HG03432 (cell line): ENCODE results near the gene BTBD9.
A peak's percentile ranks its signal among the peaks of the same experiment; 100 is the strongest.

Experiments
- ATAC-seq: cut with Tn5 transposase; IDR thresholded peaks from one replicate; pipeline ENCODE4 v1.9.1; 2021; ENCODE audit warnings: mild to moderate bottlenecking, moderate library complexity; ENCODE audit not compliant: unreplicated experiment

Gene BTBD9

DNA sequence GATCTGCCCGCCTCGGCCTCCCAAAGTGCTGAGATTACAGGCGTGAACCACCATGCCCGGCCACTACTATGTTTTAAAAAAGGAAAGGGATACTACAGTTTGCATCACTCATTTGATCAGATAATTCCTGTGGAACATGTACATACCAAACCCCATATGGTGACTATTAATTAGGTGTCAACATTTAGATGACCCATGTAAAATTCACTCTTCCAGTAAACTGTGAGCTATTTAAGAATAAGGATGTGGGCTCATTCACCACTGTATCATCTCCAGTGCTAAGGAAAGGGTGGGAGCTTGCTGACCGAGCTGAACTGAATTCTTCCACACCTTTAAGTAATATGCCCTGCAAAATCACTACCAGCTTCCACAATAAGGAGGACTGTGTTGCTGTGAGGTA lies 127.5 kb downstream of the BTBD9 start:
- no peak for ATAC-seq

DNA sequence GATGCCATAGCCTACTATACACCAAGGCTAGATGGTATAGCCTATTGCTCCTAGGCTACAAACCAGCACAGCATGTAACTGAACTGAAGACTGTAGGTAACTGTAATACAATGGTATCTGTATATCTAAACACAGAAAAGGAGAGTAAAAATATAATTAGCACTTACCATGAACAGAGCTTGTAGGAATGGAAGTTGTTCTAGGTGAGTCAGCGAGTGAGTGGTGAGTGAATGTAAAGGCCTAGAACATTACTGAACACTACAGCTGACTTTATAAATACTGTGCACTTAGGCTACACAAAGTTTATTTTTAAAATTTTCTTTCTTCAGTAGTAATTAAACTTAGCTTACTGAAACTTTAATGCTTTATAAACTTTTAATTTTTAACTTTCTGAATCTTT lies 129.5 kb downstream of the BTBD9 start:
- ATAC-seq = no peak

DNA sequence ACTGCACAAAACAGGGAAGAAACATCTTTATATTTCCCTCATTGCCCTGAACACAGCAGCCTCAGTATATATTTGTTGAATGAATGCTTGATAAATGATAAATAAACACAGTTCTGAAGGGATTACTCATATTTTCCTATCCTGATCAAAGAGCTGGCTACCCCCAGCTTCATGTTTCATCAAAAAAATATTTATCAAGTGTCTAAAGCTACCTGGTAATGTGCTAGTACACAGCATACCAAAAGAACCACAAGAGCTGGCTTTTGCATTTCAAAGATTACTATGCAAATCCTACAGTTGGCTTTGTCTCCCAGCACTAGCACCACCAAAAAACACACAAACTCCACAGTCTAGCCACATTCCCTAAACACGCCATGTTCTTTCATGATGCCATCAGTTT lies 130.0 kb downstream of the BTBD9 start:
- ATAC-seq = no peak

- no peak for ATAC-seq
These were observed 130.8 kb downstream of the BTBD9 start for GRCh38 chr6:38508894-38509293.

DNA sequence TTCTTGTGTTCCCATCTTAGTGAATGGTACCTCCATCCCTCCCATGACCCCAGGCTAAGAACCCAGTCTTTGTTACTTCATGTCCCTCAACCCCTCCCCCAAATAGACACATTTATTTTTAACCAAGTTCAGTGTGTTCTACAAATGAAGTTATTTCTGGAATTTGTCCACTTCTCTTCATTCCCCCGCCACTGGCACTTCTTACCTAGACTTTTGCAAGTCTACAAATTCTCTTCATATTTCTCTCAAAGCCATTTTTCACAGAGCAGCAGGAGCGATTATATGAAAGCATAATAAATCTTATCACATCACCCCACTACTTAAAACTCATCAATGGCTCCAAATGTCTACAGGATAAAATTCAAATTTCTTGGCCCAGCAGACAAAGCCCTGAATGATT lies 131.4 kb downstream of the BTBD9 start:
- no peak for ATAC-seq

DNA sequence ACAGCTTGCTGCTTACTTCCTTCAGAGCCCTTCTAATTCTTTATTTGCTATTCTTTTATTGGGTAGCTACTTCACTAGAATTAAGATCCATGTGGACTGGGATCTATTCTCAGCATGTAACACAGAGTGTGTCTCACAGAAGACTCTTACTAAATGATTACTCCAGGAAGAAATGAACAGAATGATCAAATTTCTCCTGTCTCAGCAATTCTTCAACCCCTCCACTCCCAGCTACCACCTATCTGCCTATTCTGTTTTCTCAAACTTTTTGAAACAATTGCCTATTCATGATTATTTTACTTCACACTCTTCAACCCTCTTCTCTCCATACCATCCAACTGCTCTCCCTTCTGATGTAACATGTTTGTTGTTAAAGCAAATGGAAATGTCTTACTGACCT lies 132.6 kb downstream of the BTBD9 start:
- ATAC-seq = no peak

GRCh38 chr6:38505826-38506225 lies 133.9 kb downstream of the BTBD9 start:
- ATAC-seq = no peak

DNA sequence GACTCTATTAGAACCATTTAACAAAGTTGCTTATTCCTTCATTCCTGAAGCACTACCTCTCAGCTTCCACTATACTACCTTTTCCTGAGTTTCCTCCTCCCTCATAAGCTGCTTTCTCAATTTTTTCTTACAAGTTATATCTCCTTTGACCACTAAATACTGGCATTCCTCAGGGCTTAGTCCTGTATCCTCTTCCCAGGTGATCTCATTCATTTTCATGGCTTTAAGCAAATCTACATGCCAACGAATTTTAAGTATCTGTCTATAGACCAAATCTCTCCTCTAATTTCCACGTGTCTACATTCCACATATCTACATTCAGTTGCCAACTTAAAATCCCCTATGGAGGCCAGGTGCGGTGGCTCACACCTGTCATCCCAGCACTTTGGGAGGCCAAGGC lies 134.7 kb downstream of the BTBD9 start:
- ATAC-seq = no peak

DNA sequence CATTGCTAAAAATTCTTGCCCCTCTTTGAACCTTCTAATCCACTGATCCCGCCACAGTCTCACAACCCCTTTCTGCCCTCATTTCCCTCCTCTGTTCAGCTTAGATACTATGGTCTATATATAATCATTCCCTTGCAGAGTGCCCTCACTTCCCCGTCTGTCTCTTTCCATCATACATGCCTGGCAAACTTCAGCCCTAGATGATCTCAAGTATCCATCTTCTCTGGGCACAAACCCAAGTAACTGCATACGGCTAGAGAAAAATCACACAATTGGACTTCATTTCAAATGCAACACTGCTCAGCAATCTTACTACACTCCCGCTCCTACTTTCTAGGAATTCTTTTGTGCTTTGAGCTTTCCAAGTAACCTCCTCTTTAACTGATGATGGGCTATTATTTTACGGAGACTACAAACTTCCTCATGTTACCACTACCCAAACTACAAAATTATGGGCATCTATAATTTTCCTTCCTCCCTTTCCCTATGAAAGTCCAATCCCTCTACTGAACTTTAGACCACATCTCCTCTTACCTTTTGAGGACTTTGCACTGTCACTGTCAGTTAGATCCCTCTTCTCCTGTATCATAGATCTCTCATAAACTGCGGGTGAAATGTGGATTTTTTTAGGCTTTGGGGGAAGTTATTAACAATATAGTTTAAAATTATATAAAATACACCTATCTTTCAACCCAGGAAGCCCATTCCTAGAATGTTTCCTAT lies 135.6 kb downstream of the BTBD9 start:
- ATAC-seq = no peak

DNA sequence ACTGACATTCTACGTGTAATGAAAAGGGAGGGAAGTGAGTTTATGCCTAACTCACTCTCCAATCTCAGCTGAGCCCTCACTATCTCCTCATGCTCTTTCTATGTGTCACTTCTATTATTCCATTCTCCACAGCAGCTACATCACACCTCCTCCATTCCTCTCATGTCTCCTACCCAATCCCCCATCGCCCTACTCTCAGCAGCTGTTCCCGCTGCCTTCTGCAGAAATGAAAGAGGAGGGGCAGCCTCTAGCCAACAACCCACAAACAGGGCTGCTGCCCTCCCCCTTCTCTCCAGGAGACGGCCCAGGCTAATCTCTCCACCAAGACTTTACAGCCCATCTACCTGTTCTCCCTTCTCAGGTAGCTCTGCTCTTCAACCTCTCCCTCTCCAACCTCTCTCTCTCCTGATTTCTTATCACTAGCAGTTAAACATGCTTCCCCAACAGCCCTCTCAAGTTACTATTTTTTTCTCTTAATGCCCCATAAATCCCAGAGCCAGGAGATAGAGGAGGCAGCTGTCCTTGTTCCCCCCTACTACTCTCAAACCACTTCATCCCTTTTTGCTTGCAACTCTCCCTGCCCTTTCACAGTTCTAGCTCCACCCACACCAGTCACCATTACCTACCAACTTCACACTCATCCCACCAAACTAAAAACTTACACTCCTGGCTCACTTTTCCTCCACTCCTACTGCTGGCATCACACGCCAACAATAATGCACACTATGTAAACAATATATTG lies 136.5 kb downstream of the BTBD9 start:
- ATAC-seq = no peak

GRCh38 chr6:38502423-38502822 lies 137.3 kb downstream of the BTBD9 start:
- ATAC-seq = no peak

- ATAC-seq = no peak
These were observed 137.8 kb downstream of the BTBD9 start for GRCh38 chr6:38501931-38502330.

GRCh38 chr6:38499529-38500096 lies 140.1 kb downstream of the BTBD9 start:
- no peak for ATAC-seq

DNA sequence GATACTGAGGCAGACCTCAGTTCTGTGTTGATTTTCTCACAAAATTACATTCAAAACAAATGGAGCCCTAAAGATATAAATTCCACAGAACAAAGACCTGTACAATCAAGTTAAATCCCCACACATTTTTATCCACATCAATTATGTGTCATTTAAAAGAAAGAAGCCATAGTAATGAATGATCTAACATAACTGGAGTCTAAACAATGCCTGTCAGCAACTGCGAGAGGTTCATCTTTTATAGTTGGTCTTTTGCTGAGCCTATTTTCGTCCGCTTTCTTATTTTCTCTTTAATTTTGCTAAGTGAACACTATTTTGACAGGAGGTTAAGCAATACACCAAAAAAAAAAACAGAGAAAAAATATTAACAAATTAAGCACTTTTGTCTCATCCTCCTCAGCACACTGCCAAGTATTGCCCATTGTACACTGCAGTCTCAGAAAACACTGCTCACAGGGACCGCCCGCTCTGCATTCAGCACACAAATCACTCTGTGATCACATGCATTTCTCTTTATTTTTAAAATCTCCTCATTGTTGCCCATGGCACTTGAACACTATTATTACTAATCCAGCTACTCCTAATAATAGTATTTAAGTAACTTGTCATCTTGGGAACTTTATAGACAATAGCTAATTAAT lies 140.8 kb downstream of the BTBD9 start:
- no peak for ATAC-seq

DNA sequence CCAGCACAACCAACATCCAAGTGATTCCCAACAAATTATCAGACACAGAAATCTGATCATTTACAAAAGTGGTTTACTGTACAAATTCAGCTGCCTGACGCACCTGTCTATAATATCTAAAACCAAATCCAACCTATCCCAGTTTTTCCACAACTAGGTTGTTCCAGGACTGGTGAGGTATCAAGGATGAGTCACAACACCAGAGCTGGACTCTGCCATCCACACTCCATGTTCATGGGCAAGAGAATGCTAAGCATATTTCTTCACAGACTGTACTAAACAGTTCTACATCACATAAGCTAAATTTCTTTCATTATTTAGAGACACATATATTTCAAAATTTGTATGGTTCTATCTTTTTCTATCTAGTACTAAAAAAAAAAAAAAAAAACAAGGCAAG lies 141.6 kb downstream of the BTBD9 start:
- ATAC-seq = no peak

DNA sequence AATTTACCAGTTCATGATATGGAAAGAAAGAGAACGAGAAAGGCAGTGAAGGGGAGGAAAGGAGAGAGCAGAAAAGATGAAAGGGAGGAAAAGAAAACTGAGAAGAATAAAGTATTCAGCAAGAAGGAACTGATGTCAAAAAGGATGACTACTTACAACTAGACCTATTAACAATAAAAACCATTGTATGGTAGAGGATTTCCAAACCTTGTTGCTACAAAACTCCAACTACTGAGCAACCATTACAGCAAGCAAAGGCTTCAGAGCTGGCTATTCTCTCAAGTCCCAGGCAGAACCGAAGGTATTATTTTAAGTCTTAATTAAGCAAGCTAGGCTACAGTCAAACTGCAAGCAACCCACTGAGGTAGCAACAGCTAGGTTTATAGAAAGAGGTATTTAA lies 142.2 kb downstream of the BTBD9 start:
- no peak for ATAC-seq

GRCh38 chr6:38495922-38496635 lies 143.7 kb downstream of the BTBD9 start:
- ATAC-seq = peak; percentile 55

DNA sequence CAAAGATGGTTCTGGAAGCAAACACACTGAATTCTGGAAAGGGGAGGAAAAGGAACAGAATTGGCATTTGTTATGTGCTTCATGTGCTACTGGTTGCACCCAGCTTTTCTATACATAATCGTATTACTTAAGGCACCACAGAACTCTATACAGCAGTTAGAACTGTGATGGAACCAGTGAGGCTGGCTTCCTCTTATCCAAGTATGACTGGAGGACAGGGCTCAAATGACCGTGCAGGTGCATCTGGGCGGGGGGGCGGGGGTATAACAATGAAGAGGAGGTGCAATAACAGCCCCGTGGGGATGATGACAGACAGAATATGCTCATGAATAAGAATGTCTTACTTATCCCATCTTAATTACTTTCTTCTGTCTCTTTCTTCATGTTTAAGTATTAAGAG lies 144.2 kb downstream of the BTBD9 start:
- ATAC-seq = no peak

DNA sequence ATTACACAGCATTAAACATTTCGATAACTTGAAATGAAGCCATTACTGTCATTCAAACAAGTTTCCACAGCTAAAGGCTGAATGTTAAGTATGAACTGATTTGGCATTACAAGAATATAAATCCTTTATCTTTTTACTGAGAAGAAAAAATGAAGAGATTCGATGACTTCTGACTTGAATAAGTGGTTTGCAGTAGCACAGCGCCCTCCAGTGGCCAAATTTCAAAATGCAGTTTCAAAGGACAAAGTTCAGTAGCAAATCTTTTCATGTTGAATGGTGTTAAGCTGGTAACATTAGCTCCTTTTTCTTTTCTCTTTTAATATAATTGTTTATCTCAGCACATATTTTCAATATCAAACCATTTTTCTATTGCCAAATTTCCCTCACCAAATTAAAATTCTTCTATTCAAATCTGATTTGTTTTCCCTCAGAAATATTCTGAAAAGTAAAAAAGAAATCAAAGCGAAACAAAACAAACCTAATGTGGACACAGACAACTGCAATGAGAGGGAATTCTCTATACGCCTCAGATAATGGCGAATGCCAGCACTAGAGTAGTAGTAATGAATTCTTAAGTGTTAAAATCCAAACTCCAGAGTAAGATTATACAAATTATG lies 145.7 kb downstream of the BTBD9 start:
- no peak for ATAC-seq

- no peak for ATAC-seq
These were observed 147.7 kb downstream of the BTBD9 start for GRCh38 chr6:38492031-38492430.

- no peak for ATAC-seq
These were observed 149.8 kb downstream of the BTBD9 start for GRCh38 chr6:38489951-38490350.
